ENCODE measurements around the gene OASL.

DNA sequence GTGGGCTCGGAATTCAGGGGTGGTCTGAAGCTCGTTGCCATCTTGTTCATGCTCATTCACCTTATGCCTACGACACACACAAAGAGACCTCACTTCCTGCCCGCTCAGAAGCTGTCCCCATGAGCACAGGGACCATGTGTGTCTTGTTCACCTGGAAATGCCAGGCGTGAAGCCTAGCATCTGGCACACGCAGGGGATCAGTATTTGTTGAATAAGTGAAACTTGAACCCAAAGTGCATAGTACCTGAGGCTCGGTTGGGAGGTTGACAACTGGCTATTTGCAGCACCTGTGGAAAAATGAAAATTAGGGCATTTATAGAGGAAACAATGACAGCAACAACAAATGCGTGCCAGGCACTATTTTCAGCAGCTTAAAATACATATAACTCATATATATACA is 28.2 kb downstream of the OASL start:
- TF ChIP-seq CTCF (IDR thresholded peaks at IDR 0.05) (no peak), POLR2AphosphoS5 (IDR thresholded peaks at IDR 0.05; ENCODE audit: insufficient read depth in 1 of 2, low read depth in 1 of 2) (no peak), POLR2A (IDR thresholded peaks at IDR 0.05) (no peak)
